OCI-LY7 (cell line): ENCODE results near the gene ACAN. TPM values are rescaled to one million over a fixed set of nuclear protein-coding genes. Genes with fewer than 3 reads are reported as not detected.

Source experiments
- BruUV-seq: library from RNA; stranded (reverse); fragments of 400-500 nt; replicated peaks from 2 replicates; lab custom pipeline; 2021; lab: Mats Ljungman, UMichigan
- CTCF ChIA-PET: fragments of 300-600 bp; sonication (Branson Sonifier 250); formaldehyde crosslinking; loops from one replicate; lab custom pipeline; 2022; ENCODE audit warnings: antibody characterized with exemption; ENCODE audit not compliant: unreplicated experiment; lab: Charles Lee
- POLR2A ChIA-PET: fragments of 300-600 bp; sonication (Branson Sonifier 250); formaldehyde crosslinking; loops from one replicate; lab custom pipeline; 2022; ENCODE audit warnings: antibody characterized with exemption; lab: Charles Lee
- DNase-seq: peaks from one replicate; pipeline ENCODE4 v3.0.0-alpha.2; 2015; ENCODE audit warnings: low spot score
- H2AFZ ChIP-seq: fragments of 200-600 bp; sonication (generic), shearing (Covaris generic); 2 replicates; pipeline ENCODE4 v1.6.1; 2014; ENCODE audit warnings: mild to moderate bottlenecking, antibody characterized with exemption, low read length, moderate library complexity
- H3K27ac ChIP-seq: fragments of 200-600 bp; sonication (generic); 2 replicates; pipeline ENCODE4 v1.5.1; 2014; ENCODE audit warnings: mixed run types, low read depth, mild to moderate bottlenecking, moderate library complexity, low read length, inconsistent platforms; ENCODE audit not compliant: poor library complexity, severe bottlenecking
- H3K36me3 ChIP-seq: fragments of 200-600 bp; sonication (generic); 2 replicates; pipeline ENCODE4 v1.6.1; 2014; ENCODE audit warnings: mild to moderate bottlenecking, antibody characterized with exemption, low read length, moderate library complexity, mixed read lengths; ENCODE audit not compliant: insufficient read depth
- H3K4me1 ChIP-seq: fragments of 200-600 bp; sonication (generic); 2 replicates; pipeline ENCODE4 v1.5.1; 2014; ENCODE audit warnings: mild to moderate bottlenecking, low read length; ENCODE audit not compliant: insufficient read depth, poor library complexity, severe bottlenecking
- H3K4me2 ChIP-seq: fragments of 200-600 bp; sonication (generic); 2 replicates; pipeline ENCODE4 v1.6.1; 2014; ENCODE audit warnings: mild to moderate bottlenecking, low read length
- H3K4me3 ChIP-seq: fragments of 200-600 bp; sonication (generic); 2 replicates; pipeline ENCODE4 v1.5.1; 2014; ENCODE audit warnings: mild to moderate bottlenecking, low read depth, low read length; ENCODE audit not compliant: poor library complexity, severe bottlenecking
- H3K79me2 ChIP-seq: fragments of 200-600 bp; sonication (generic); 2 replicates; pipeline ENCODE4 v1.6.1; 2016; ENCODE audit warnings: low read depth, mild to moderate bottlenecking, low read length, moderate library complexity, mixed read lengths; ENCODE audit not compliant: insufficient read depth
- H3K9me2 ChIP-seq: fragments of 200-600 bp; sonication (generic); 2 replicates; pipeline ENCODE4 v1.6.1; 2016; ENCODE audit warnings: mild to moderate bottlenecking, low read length, mixed read lengths; ENCODE audit not compliant: insufficient read depth
- H3K9me3 ChIP-seq: fragments of 200-600 bp; sonication (generic); 2 replicates; pipeline ENCODE4 v1.6.1; 2014; ENCODE audit warnings: mild to moderate bottlenecking, mixed run types, low read length, mixed read lengths
- H4K20me1 ChIP-seq: fragments of 200-600 bp; sonication (generic); 2 replicates; pipeline ENCODE4 v1.6.1; 2014; ENCODE audit warnings: mild to moderate bottlenecking, antibody characterized with exemption, low read length, moderate library complexity, mixed read lengths; ENCODE audit not compliant: insufficient read depth
- EZH2phosphoT487 ChIP-seq: fragments of 200-600 bp; sonication (generic); IDR thresholded peaks from 2 replicates; pipeline ENCODE4 v1.6.1; 2018; ENCODE audit warnings: low read depth, borderline replicate concordance, mild to moderate bottlenecking, mixed run types, antibody characterized with exemption, low read length, moderate library complexity, mixed read lengths
- intact Hi-C: fragments of 100-400 bp; cut with micrococcal nuclease; formaldehyde crosslinking; loops from one replicate; pipeline ENCODE4 v1.10.0; 2022; ENCODE audit not compliant: unreplicated experiment
- total RNA-seq, 2 experiments: library from RNA; depleted of rRNA in 1 of 2; stranded (reverse); fragments of >200 nt in 1 of 2; shearing (Covaris generic) in 1 of 2; gene quantifications; 2 replicates each; pipeline ENCODE4 v1.2.3, GENCODE V29; 2014 to 2022
- TF ChIP-seq, protein P1 (sequence below): fragments of 200-600 bp; sonication (generic); conservative IDR thresholded peaks from 2 replicates; pipeline ENCODE4 v1.5.1; 2014; ENCODE audit warnings: mild to moderate bottlenecking, antibody characterized with exemption, low read length, moderate library complexity, mixed read lengths

Gene ACAN
- total RNA-seq, 2 experiments from 2014 or later = not detected

DNA sequence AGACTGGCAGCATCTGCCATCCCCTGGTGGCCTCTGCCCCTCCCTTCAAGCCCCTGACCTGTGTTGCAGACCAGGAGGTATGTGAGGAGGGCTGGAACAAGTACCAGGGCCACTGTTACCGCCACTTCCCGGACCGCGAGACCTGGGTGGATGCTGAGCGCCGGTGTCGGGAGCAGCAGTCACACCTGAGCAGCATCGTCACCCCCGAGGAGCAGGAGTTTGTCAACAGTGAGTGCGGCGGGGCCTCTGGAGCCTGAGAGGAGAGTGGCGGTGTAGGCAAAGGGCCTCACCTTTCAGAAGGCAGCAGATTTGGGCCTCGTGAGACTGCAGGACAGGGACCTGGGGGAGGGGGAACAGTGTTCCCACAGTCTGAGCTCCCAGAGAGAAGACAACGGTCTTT is 68.1 kb downstream of the ACAN start:
- H2AFZ ChIP-seq = no peak overlapping the region
- no peak for DNase-seq
- CTCF ChIA-PET = no interaction called here
- no peaks in the 10 kb centered on the region for H3K79me2 ChIP-seq
- no peaks in the 10 kb centered on the region for H3K9me3 ChIP-seq
- no peak for TF ChIP-seq EZH2phosphoT487
- TF ChIP-seq, protein P1, sequence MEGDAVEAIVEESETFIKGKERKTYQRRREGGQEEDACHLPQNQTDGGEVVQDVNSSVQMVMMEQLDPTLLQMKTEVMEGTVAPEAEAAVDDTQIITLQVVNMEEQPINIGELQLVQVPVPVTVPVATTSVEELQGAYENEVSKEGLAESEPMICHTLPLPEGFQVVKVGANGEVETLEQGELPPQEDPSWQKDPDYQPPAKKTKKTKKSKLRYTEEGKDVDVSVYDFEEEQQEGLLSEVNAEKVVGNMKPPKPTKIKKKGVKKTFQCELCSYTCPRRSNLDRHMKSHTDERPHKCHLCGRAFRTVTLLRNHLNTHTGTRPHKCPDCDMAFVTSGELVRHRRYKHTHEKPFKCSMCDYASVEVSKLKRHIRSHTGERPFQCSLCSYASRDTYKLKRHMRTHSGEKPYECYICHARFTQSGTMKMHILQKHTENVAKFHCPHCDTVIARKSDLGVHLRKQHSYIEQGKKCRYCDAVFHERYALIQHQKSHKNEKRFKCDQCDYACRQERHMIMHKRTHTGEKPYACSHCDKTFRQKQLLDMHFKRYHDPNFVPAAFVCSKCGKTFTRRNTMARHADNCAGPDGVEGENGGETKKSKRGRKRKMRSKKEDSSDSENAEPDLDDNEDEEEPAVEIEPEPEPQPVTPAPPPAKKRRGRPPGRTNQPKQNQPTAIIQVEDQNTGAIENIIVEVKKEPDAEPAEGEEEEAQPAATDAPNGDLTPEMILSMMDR = no peak
- intact Hi-C loops = no loop called here
- POLR2A ChIA-PET = no interaction called here
- no peak overlapping the region for H3K27ac ChIP-seq
- no TSS peak for BruUV-seq
- H3K36me3 ChIP-seq = no peaks in the 10 kb centered on the region
- H3K4me3 ChIP-seq = no peak overlapping the region
- no peaks in the 10 kb centered on the region for H3K9me2 ChIP-seq
- H4K20me1 ChIP-seq = no peaks in the 10 kb centered on the region
- no peak overlapping the region for H3K4me2 ChIP-seq
- no peaks in the 10 kb centered on the region for H3K4me1 ChIP-seq

DNA sequence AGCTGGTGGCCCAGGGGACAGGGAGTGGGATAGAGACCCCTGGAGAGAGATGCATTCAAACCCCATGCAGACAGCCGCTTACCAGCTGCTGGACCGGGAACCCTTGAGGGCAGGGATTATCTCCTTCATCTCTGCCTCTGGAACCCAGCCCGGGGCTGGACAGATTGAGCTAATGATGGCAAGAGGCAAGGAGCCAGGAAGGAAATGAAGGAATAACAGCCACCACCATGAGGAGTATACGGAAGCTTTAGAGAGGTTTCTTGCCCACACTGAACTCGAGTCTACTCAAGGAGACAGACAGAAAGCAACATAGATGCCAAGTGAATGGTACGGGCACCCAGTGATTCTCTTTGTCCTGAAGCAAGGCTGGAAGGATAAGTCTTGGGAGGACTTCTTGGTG is 68.9 kb downstream of the ACAN start:
- Histone ChIP-seq H2AFZ (no peak overlapping the region), H3K9me3 (no peaks in the 10 kb centered on the region), H3K79me2 (no peaks in the 10 kb centered on the region), H3K9me2 (no peaks in the 10 kb centered on the region), H3K4me3 (no peak overlapping the region), H3K4me1 (no peaks in the 10 kb centered on the region), H3K36me3 (no peaks in the 10 kb centered on the region), H3K4me2 (no peak overlapping the region), H4K20me1 (no peaks in the 10 kb centered on the region), H3K27ac (no peak overlapping the region)
- intact Hi-C loops = no loop called here
- TF ChIP-seq, protein P1 = no peak
- no peak for TF ChIP-seq EZH2phosphoT487
- no TSS peak for BruUV-seq
- no peak for DNase-seq
- POLR2A ChIA-PET = interaction anchor here (0.6 kb wide), 1 partner anchor 256 kb away, joined by 3 read pairs; no protein-coding TSS in a partner anchor
- CTCF ChIA-PET = interaction anchor here (0.8 kb wide), 1 partner anchor 33 kb away, joined by 3 read pairs; no protein-coding TSS in a partner anchor

DNA sequence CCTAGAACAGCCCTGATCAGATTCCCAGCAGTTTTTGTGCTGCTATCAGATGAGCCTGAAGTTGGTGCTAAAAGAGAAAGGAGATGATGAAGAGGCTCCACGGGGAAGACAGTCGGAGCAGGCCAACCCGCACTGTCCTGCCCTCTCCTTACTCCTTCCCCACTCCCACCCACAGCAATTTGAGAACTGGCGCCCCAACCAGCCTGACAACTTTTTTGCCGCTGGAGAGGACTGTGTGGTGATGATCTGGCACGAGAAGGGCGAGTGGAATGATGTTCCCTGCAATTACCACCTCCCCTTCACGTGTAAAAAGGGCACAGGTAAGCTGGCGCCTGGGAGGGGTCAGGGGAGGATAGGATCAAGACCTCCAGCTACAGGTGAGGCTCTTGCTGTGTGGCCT is 69.5 kb downstream of the ACAN start:
- Histone ChIP-seq H2AFZ (no peak overlapping the region), H3K4me3 (no peak overlapping the region), H3K9me3 (no peaks in the 10 kb centered on the region), H3K79me2 (no peaks in the 10 kb centered on the region), H3K36me3 (no peaks in the 10 kb centered on the region), H3K4me2 (no peak overlapping the region), H4K20me1 (no peaks in the 10 kb centered on the region), H3K9me2 (no peaks in the 10 kb centered on the region), H3K4me1 (no peaks in the 10 kb centered on the region), H3K27ac (no peak overlapping the region)
- TF ChIP-seq, protein P1 = no peak
- TF ChIP-seq EZH2phosphoT487 = no peak
- BruUV-seq = no TSS peak
- intact Hi-C loops = no loop called here
- ChIA-PET CTCF (interaction anchor here (0.8 kb wide), 1 partner anchor 32 kb away, joined by 3 read pairs; no protein-coding TSS in a partner anchor), POLR2A (interaction anchor here (0.6 kb wide), 1 partner anchor 255 kb away, joined by 3 read pairs; no protein-coding TSS in a partner anchor)
- no peak for DNase-seq
